ENCODE results near the gene TMEM154. TPM values are rescaled to one million over a fixed set of nuclear protein-coding genes. Genes with fewer than 3 reads are reported as not detected.

Gene TMEM154
- total RNA-seq, 1 experiment from 2014 or later = 2.6 TPM

DNA sequence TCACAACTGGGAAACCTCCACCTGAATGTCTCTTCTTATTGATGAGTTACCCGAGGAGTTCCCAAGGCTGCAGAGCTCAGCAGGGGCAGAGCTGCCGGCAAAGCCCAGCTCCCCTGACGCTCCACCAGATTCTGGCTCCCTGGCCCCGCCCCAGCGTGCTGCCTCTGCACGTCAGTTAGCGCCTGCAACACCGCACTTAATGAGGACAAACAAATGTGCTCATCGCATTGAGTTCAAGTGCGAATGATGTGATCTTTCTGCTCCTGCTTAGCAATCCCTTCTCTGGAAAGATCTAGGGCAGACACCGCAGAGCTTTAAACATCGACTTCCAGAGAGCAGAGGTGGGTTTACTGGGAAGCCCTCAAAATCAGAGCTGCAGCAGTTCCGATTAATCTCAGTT, 88.4 kb downstream of the TMEM154 start:
- BruUV-seq (replicated peaks) = no TSS peak
- no peak for TF ChIP-seq EZH2 (IDR thresholded peaks at IDR 0.05; ENCODE audit: borderline replicate concordance, low read depth, low read length, poor library complexity, severe bottlenecking)
- TF ChIP-seq, protein P1, sequence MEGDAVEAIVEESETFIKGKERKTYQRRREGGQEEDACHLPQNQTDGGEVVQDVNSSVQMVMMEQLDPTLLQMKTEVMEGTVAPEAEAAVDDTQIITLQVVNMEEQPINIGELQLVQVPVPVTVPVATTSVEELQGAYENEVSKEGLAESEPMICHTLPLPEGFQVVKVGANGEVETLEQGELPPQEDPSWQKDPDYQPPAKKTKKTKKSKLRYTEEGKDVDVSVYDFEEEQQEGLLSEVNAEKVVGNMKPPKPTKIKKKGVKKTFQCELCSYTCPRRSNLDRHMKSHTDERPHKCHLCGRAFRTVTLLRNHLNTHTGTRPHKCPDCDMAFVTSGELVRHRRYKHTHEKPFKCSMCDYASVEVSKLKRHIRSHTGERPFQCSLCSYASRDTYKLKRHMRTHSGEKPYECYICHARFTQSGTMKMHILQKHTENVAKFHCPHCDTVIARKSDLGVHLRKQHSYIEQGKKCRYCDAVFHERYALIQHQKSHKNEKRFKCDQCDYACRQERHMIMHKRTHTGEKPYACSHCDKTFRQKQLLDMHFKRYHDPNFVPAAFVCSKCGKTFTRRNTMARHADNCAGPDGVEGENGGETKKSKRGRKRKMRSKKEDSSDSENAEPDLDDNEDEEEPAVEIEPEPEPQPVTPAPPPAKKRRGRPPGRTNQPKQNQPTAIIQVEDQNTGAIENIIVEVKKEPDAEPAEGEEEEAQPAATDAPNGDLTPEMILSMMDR (conservative IDR thresholded peaks at IDR 0.05; ENCODE audit: low read depth, low read length) = no peak
- Histone ChIP-seq H3K9me3 (ENCODE audit: low read depth, low read length, poor library complexity, severe bottlenecking) (no peaks in the 10 kb centered on the region), H3K4me3 (ENCODE audit: low read depth, low read length, poor library complexity, severe bottlenecking) (peak overlapping the region; percentile 25), H3K27ac (ENCODE audit: low read depth, low read length, poor library complexity, severe bottlenecking) (no peak overlapping the region), H3K36me3 (ENCODE audit: insufficient read depth, low read length, poor library complexity, severe bottlenecking) (no peaks in the 10 kb centered on the region), H3K27me3 (replicated peaks; ENCODE audit: insufficient read depth, low read depth, low read length, poor library complexity) (no peaks in the 10 kb centered on the region), H3K4me1 (ENCODE audit: insufficient read depth, low read length, poor library complexity, severe bottlenecking) (peaks cover 44% of the 10 kb centered on the region)
- intact Hi-C loops (cut with micrococcal nuclease; ENCODE audit: unreplicated experiment) = no loop called here
- ChIA-PET CTCF (no interaction called here), POLR2A (ENCODE audit: low non-redundant PET) (no interaction called here)
- peak; percentile 69 for DNase-seq (ENCODE audit: low spot score)

DNA sequence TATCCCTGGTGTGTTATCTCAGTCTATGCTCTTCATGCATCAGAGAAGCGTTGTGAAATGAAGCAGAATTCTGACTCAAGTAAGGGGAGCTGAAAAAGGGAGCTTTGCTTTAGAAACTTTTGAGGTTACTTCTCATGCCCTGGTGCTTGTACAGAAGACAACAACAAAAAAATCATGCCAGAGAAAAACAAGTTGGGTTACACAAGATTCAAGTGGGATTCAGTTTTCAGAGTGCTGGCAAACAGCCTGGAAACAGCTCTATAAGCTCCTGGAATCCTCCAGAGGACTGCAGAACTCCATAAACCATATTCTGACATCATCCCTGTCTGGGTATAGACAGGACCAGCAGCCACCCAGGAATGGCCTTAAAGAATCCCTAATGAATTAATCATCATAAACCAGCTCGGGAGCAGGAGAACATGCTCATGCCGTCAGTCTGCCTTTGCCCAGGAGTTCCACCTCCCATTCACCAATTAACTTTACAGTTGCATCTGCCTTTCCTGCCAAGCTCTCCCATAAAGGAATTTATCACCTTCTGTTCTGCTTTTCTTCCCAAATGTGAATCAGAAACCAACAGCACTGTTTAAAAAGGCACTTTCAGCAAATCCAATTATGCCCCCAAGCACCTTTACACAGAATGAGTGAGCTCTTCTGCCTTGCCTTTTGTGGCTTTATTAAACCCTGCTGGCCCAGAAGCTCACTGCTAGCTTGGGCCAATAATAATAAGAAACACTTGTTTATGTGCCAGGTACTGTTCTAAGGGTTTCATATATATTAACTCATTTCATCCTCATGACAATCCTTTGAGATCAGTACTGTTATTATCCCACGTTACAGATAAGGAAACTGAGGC, 89.4 kb downstream of the TMEM154 start:
- Histone ChIP-seq H3K9me3 (ENCODE audit: low read depth, low read length, poor library complexity, severe bottlenecking) (no peaks in the 10 kb centered on the region), H3K4me1 (ENCODE audit: insufficient read depth, low read length, poor library complexity, severe bottlenecking) (peaks cover 39% of the 10 kb centered on the region), H3K27me3 (replicated peaks; ENCODE audit: insufficient read depth, low read depth, low read length, poor library complexity) (no peaks in the 10 kb centered on the region), H3K4me3 (ENCODE audit: low read depth, low read length, poor library complexity, severe bottlenecking) (peak overlapping the region; percentile 25), H3K27ac (ENCODE audit: low read depth, low read length, poor library complexity, severe bottlenecking) (no peak overlapping the region), H3K36me3 (ENCODE audit: insufficient read depth, low read length, poor library complexity, severe bottlenecking) (no peaks in the 10 kb centered on the region)
- intact Hi-C loops (cut with micrococcal nuclease; ENCODE audit: unreplicated experiment) = no loop called here
- CTCF ChIA-PET = interaction anchor here (0.5 kb wide), 1 partner anchor 87 kb away, joined by 4 read pairs; no protein-coding TSS in a partner anchor
- peak; percentile 92 for DNase-seq (ENCODE audit: low spot score)
- no peak for TF ChIP-seq EZH2 (IDR thresholded peaks at IDR 0.05; ENCODE audit: borderline replicate concordance, low read depth, low read length, poor library complexity, severe bottlenecking)
- TF ChIP-seq, protein P1 (conservative IDR thresholded peaks at IDR 0.05; ENCODE audit: low read depth, low read length) = no peak
- no TSS peak for BruUV-seq (replicated peaks)
- POLR2A ChIA-PET (ENCODE audit: low non-redundant PET) = no interaction called here

DNA sequence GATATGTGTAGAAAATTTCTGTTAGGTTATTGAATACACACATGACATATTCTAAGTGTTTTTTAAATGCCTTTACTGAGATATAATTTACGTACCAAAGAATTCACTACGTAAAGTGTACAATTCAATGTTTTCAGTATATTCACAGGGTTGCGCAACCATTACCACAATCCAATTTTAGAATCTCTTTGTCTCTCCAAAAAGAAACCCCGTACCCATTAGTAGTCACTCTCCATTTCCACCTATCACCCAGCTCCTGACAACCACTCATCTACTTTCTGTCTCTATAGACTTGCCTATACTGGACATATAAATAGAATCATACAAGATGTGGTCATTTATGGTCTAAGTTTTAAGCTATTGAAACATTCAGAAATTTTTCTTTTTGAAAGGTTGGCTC, 90.9 kb downstream of the TMEM154 start:
- Histone ChIP-seq H3K4me3 (ENCODE audit: low read depth, low read length, poor library complexity, severe bottlenecking) (no peak overlapping the region), H3K9me3 (ENCODE audit: low read depth, low read length, poor library complexity, severe bottlenecking) (no peaks in the 10 kb centered on the region), H3K36me3 (ENCODE audit: insufficient read depth, low read length, poor library complexity, severe bottlenecking) (no peaks in the 10 kb centered on the region), H3K27me3 (replicated peaks; ENCODE audit: insufficient read depth, low read depth, low read length, poor library complexity) (no peaks in the 10 kb centered on the region), H3K4me1 (ENCODE audit: insufficient read depth, low read length, poor library complexity, severe bottlenecking) (peaks cover 34% of the 10 kb centered on the region), H3K27ac (ENCODE audit: low read depth, low read length, poor library complexity, severe bottlenecking) (no peak overlapping the region)
- intact Hi-C loops (cut with micrococcal nuclease; ENCODE audit: unreplicated experiment) = no loop called here
- no TSS peak for BruUV-seq (replicated peaks)
- TF ChIP-seq, protein P1 (conservative IDR thresholded peaks at IDR 0.05; ENCODE audit: low read depth, low read length) = no peak
- TF ChIP-seq EZH2 (IDR thresholded peaks at IDR 0.05; ENCODE audit: borderline replicate concordance, low read depth, low read length, poor library complexity, severe bottlenecking) = no peak
- ChIA-PET CTCF (no interaction called here), POLR2A (ENCODE audit: low non-redundant PET) (no interaction called here)
- peak; percentile 37 for DNase-seq (ENCODE audit: low spot score)

Measured in A673 (cell line).